HepG2 (cell line): ENCODE results near the gene HSD17B8. TPM values are rescaled to one million over a fixed set of nuclear protein-coding genes. Genes with fewer than 3 reads are reported as not detected.

Experiments
- CBX5 ChIP-seq: sonication (generic); formaldehyde crosslinking; IDR thresholded peaks from 2 replicates; pipeline ENCODE4 v1.4.0; 2020; ENCODE audit warnings: missing genetic modification reagents, borderline replicate concordance
- CHCHD3 ChIP-seq: sonication (generic); formaldehyde crosslinking; IDR thresholded peaks from 2 replicates; pipeline ENCODE4 v1.8.0; 2022; ENCODE audit warnings: mild to moderate bottlenecking, missing genetic modification reagents, moderate library complexity
- FOSL2 ChIP-seq: sonication (generic); formaldehyde crosslinking; IDR thresholded peaks from 2 replicates; pipeline ENCODE4 v1.4.0; 2020; ENCODE audit warnings: missing genetic modification reagents
- GPBP1L1 ChIP-seq: sonication (generic); formaldehyde crosslinking; IDR thresholded peaks from 2 replicates; pipeline ENCODE4 v1.5.0; 2020; ENCODE audit warnings: mild to moderate bottlenecking, missing genetic modification reagents
- MEIS1 ChIP-seq: sonication (generic); formaldehyde crosslinking; IDR thresholded peaks from 2 replicates; pipeline ENCODE4 v1.9.0; 2021; ENCODE audit warnings: mild to moderate bottlenecking, missing genetic modification reagents, moderate library complexity, borderline replicate concordance
- MLXIP ChIP-seq: sonication (generic); formaldehyde crosslinking; IDR thresholded peaks from 2 replicates; pipeline ENCODE4 v1.9.0; 2021; ENCODE audit warnings: missing genetic modification reagents, borderline replicate concordance
- SMC3 ChIP-seq: IDR thresholded peaks from 2 replicates; pipeline ENCODE4 v1.6.1; 2011; ENCODE audit warnings: low read length, improper control_type of control experiment
- ZNF564 ChIP-seq: sonication (generic); formaldehyde crosslinking; IDR thresholded peaks from 2 replicates; pipeline ENCODE4 v1.8.1; 2023; ENCODE audit warnings: mild to moderate bottlenecking, missing genetic modification reagents
- ZSCAN12 ChIP-seq: sonication (generic); formaldehyde crosslinking; IDR thresholded peaks from 2 replicates; pipeline ENCODE4 v1.9.0; 2021; ENCODE audit warnings: mild to moderate bottlenecking, missing genetic modification reagents
- polyA plus RNA-seq, 8 experiments: library from polyadenylated mRNA; depleted of rRNA in 3 of 8; stranded (reverse) in 7 of 8; unstranded in 1 of 8; fragments of >200 nt; fragmentation: Illumina TruSeq in 4 of 8; extraction: Trizol in 4 of 8; gene quantifications; 2 replicates each; pipeline versions ENCODE4 v1.2.1 to v1.2.3, GENCODE V29; 2011 to 2016; ENCODE audit warnings: low read depth in 4 of 8, missing spikeins in 1 of 8, mixed read lengths in 1 of 8; ENCODE audit not compliant: insufficient read depth in 1 of 8
- total RNA-seq, 5 experiments: library from RNA; depleted of rRNA; stranded (reverse); fragments of >200 nt; fragmentation: Illumina TruSeq; extraction: Trizol; gene quantifications; 2 replicates each; pipeline ENCODE4 v1.2.3, GENCODE V29; 2016; ENCODE audit warnings: low read depth in 1 of 5
- TF ChIP-seq, protein P1 (sequence below): sonication (generic); formaldehyde crosslinking; IDR thresholded peaks from 2 replicates; pipeline ENCODE4 v1.8.1; 2023; ENCODE audit warnings: mild to moderate bottlenecking, moderate library complexity, missing genetic modification reagents
- TF ChIP-seq, protein P2 (sequence below): sonication (generic); formaldehyde crosslinking; IDR thresholded peaks from 2 replicates; pipeline ENCODE4 v1.4.0; 2020; ENCODE audit warnings: mild to moderate bottlenecking, missing genetic modification reagents, borderline replicate concordance

Gene HSD17B8
- total and polyA plus RNA-seq, 2 of the 13 experiments (the other 11 are each of a cell fraction or from before 2014, with no cell fraction given): 12.6 to 20.1 TPM

- no peak for TF ChIP-seq GPBP1L1 (CRISPR knock-in tag)
- no peak for TF ChIP-seq SMC3
- TF ChIP-seq ZNF564 (CRISPR knock-in tag): no peak
- no peak for TF ChIP-seq MLXIP (CRISPR knock-in tag)
- TF ChIP-seq, protein P1, sequence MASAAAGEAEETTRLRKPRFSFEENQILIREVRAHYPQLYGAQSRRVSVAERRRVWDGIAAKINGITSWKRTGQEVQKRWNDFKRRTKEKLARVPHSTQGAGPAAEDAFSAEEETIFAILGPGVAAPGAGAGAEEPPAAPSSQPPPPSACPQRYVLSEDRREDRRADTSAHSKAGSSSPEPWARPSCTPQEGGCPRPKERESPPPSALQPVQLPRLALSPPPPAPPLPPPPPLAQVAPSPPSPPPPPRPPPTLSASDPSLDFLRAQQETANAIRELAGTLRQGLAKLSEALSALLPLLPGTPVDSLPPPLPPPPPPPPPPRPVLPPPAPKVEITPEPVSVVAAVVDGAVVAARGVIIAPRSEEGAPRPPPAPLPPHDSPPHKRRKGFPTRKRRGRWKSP (CRISPR knock-in tag): 0 out of 2 replicates have a peak, but pooled peaks have one; percentile 2
- TF ChIP-seq CHCHD3: no peak
- no peak for TF ChIP-seq CBX5 (CRISPR knock-in tag)
- TF ChIP-seq FOSL2: no peak
- TF ChIP-seq MEIS1 (CRISPR knock-in tag): 0 out of 2 replicates have a peak, but pooled peaks have one; percentile 46
- no peak for TF ChIP-seq ZSCAN12 (CRISPR knock-in tag)
- TF ChIP-seq, protein P2, sequence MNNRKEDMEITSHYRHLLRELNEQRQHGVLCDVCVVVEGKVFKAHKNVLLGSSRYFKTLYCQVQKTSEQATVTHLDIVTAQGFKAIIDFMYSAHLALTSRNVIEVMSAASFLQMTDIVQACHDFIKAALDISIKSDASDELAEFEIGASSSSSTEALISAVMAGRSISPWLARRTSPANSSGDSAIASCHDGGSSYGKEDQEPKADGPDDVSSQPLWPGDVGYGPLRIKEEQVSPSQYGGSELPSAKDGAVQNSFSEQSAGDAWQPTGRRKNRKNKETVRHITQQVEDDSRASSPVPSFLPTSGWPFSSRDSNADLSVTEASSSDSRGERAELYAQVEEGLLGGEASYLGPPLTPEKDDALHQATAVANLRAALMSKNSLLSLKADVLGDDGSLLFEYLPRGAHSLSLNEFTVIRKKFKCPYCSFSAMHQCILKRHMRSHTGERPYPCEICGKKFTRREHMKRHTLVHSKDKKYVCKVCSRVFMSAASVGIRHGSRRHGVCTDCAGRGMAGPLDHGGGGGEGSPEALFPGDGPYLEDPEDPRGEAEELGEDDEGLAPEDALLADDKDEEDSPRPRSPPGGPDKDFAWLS (CRISPR knock-in tag): no peak
Measured at GRCh38 chr6:33201935-33202334, 2.5 kb upstream of the HSD17B8 start (continued).
